HG02678 (cell line): Measurements from ENCODE around the gene MEIS2.

ENCODE experiments used
- ATAC-seq: cut with Tn5 transposase; IDR thresholded peaks from one replicate; pipeline ENCODE4 v1.9.1; 2021; ENCODE audit warnings: mild to moderate bottlenecking, moderate library complexity; ENCODE audit not compliant: unreplicated experiment

MEIS2 gene

GRCh38 chr15:36967929-36968328, 132.4 kb downstream of the MEIS2 start:
- ATAC-seq, result no peak

GRCh38 chr15:36966708-36967107, 133.6 kb downstream of the MEIS2 start:
- no peak for ATAC-seq

DNA sequence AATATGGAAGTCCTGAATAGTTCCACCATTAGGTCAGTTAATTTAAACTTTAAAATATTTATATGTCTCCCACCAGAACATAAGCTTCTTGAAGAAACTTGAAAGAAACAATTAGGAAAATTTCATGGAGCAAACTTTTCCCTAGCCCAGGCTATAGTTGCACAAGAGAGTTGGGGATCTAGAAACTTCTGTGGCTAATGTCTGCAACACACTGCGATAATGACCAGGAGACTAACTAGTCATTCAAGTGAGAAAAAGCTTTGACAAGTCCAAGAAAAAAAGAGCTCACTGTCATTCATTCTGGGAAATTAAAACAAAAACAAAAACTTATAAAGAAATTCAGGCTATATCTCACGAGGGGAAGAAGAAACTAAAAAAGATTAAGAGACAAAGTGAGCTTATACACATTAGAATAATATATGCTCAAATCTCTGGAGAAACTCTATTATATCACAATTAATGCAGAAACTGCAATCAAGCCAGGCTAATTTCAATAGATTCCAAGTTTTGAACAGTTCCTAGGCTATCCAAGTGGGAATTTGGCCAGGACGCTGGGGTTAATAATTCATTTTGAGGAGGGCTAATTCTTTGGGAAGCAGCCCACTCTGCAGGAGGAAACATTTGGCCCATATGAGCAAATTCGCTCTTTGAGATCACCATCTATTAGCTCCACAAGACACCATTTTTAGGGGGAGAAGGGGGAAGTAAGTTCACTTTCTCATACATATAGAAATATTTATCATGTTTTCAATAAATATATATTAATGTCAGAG, 134.6 kb downstream of the MEIS2 start:
- no peak for ATAC-seq

GRCh38 chr15:36964626-36965025, 135.7 kb downstream of the MEIS2 start:
- no peak for ATAC-seq

- no peak for ATAC-seq
These were observed 138.4 kb downstream of the MEIS2 start for GRCh38 chr15:36961956-36962355.

DNA sequence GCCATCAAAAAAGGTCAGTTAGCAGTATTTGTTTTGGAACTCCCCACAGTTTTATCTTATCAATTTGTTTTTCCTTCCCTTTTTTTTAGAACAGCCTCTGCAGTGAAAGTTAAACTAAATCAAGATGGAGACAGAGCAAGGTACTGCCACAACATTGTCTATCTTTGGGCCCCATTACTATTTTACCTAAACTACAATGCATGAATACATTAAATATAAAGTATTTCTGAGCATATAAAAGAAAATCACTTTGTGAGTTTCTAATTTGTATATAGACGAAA, 139.5 kb downstream of the MEIS2 start:
- ATAC-seq, result no peak

DNA sequence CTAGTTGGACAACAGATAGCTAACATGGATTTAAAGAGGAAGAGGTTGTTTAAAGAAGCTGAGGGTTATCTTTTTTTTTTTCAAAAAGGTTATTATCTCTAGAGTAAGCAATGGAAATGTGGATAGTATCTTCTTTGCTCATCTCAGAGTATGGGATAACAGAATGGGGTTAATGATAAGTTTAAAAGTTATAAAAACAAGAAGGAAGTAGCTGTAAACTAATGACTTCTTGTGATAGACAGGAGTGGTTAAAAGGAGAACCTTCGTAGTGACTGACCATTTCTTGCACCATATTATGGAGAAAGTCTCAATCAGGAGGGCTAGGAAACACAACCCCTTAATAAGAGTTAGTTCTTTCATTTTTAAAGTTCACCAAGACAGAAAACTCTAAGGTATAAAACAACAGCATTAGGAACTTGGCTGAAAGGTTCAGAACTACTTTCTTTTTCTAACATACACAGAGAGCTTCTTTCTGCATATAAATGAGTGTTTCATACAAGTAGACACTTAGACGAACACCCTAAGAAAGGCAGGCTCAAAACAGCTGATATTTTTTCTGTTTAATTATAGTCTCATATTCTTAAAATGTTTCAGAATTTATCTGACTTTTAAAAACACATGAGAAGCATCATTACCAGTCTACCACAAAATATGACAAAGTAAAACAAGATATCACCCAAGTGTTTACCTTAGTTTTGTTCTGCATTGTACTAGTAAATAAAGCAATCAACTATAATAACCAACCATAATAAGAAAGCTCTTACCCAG, 140.0 kb downstream of the MEIS2 start:
- ATAC-seq, result no peak

DNA sequence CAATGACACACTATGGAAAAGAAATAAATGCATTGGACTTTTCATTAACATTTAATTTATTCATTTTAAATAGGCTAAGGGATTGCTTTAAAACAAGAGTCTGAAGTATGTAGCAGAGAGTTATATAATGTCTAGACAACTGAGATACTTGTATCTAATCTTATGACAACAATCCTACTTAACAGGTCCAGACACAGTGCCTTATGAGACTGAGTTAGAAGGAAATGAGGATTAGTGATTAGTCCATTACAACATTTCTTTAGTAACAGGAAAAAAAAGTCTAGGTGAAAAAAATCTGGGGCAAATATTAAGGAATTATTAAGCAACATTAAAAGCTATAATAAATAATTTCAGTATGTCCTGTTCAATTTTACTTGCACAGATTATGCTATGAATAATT, 140.6 kb downstream of the MEIS2 start:
- no peak for ATAC-seq

GRCh38 chr15:36958606-36959005, 141.7 kb downstream of the MEIS2 start:
- ATAC-seq, result no peak

DNA sequence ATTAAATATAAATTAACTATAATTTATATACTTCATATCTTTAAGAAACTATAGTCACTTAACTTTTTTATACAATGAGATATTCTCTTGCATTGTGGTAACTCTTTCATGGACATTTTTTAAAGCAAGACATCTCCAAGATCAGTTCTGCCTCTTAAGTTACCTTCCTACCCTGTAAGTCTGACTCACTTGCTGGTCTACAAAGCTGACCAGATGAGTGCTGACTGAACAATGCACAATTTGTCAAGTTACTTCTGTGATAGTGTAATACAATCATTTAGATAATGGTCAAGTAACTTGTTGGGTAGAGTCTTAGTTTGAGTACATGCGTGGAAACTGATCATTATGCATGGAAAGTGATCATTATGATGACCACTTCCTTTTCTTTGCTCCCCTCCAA, 145.9 kb downstream of the MEIS2 start:
- ATAC-seq, result no peak

DNA sequence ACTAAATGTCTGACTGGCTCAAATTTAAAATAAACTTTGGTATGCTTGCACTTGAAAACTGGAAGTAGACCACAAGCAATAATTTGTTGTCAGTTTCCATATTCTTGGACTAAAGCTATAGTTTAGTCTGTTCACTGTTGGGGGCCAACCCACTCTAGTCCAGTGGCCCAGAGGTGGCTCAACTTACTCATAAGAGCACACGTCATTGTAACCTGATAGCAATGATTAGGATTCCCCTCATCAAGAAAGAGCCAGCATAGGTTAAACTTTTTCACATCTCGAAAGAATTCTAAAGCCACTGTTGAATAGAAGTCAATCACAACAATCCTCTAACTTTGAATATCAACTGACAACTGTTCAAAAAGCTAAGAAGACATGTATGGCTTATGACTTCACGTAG, 147.0 kb downstream of the MEIS2 start:
- no peak for ATAC-seq

- ATAC-seq, result no peak
These were observed 148.6 kb downstream of the MEIS2 start for GRCh38 chr15:36951731-36952247.

DNA sequence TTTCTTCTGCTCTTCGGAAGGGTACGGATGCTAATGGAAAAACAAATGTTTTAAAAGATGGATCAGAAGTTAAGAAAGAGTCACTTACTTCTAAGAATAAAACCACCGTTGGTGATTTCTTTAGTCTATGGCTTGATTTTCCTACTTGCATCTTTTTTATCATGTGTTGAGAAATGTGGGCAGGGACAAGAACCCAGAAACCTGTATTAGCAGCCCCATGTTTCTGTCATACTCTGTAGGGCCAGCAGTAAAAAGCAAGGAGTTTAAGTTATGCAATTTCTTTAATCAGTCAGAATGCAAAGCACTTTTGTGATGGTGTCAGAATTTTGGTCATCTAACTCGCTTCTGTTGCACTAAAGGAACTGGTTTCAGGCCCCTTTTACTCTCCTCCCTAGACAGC, 150.0 kb downstream of the MEIS2 start:
- ATAC-seq, result no peak

- ATAC-seq, result no peak
These were observed 151.4 kb downstream of the MEIS2 start for GRCh38 chr15:36948982-36949381.

DNA sequence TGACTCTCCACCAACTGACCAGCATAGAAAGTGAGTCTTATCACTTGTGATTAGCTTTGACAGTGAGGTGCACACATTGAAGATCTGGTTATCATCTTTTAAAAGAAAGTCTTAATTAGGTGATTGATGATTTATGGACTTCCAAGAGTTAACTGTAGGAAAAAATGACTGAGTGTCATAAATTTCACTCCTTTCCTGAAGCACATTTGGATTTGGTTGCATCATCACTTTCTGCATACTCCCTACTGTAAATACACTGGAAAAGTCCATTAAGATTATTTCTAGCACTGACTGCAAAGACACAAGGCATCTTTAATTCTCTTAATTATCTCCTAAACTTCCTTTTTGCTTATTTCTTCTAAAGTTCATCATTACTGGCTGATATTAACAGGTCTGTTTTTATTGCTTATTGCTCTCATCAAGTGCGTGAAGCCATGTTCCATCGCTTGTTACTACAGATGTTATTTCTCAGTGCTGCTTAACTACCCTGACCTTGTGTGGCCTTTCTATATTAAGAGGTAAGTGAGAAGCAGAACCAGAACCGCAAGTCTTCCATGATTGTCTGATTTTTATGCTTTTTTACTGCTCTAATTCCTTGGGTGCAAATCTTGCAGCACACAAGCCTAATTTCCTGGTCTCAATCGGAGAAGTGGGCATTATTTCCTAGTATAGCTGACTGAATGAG, 153.2 kb downstream of the MEIS2 start:
- no peak for ATAC-seq

DNA sequence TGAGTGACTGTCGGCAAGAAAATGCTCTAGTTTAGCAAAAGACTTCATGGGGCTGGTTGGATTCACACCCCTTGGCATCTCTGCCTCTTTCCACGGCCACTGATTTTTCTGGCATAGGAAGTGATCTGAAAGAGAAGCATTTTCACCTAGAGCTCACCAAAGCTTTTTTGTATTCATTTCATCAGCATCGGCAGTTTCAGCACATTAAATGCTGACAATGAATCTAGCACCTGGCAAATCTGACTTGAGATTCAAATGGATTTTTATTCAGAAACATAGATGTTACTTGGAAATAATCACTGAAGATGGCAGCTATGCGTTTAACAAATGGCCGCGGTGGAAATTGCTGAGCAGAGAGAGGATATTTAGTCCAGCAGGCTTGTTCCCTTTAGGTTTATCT, 155.9 kb downstream of the MEIS2 start:
- no peak for ATAC-seq

GRCh38 chr15:36943508-36944361, 156.6 kb downstream of the MEIS2 start:
- ATAC-seq, result no peak

- no peak for ATAC-seq
These were observed 158.0 kb downstream of the MEIS2 start for GRCh38 chr15:36942248-36942827.

GRCh38 chr15:36941798-36942197, 158.6 kb downstream of the MEIS2 start:
- ATAC-seq, result no peak

GRCh38 chr15:36940636-36941260, 159.6 kb downstream of the MEIS2 start:
- no peak for ATAC-seq
